Cardiac muscle cell (in vitro differentiated cells and primary cell): Measurements from ENCODE around the gene NAV1. TPM values are rescaled to one million over a fixed set of nuclear protein-coding genes. Genes with fewer than 3 reads are reported as not detected.

ENCODE experiments used
- DNase-seq, 2 donors: peaks; one replicate each; pipeline versions ENCODE4 v3.0.0 to v3.0.0-alpha.2; 2010 to 2017; ENCODE audit warnings: low read depth in 1 of 2, low spot score in 1 of 2
- H3K27ac ChIP-seq: fragments of 200-600 bp; sonication (generic); 2 replicates; pipeline ENCODE4 v1.5.1; 2016
- H3K27me3 ChIP-seq: fragments of 200-600 bp; sonication (generic); 2 replicates; pipeline ENCODE4 v1.6.0; 2016; ENCODE audit warnings: control low read depth
- H3K36me3 ChIP-seq: fragments of 200-600 bp; sonication (generic); 2 replicates; pipeline ENCODE4 v1.5.1; 2016; ENCODE audit warnings: control low read depth
- H3K4me1 ChIP-seq: fragments of 200-600 bp; sonication (generic); 2 replicates; pipeline ENCODE4 v1.8.1; 2017; ENCODE audit warnings: low read depth, mild to moderate bottlenecking, mixed run types
- H3K4me3 ChIP-seq: fragments of 200-600 bp; sonication (generic); 2 replicates; pipeline ENCODE4 v1.5.1; 2016; ENCODE audit warnings: mild to moderate bottlenecking
- H3K9me3 ChIP-seq: fragments of 200-600 bp; sonication (generic); 2 replicates; pipeline ENCODE4 v1.5.1; 2017; ENCODE audit warnings: low read depth, mild to moderate bottlenecking, control low read depth
- CTCF ChIP-seq: IDR thresholded peaks from 2 replicates; pipeline ENCODE4 v1.5.1; 2012; ENCODE audit warnings: low read depth, mild to moderate bottlenecking, low read length
- polyA plus RNA-seq: library from polyadenylated mRNA; unstranded; fragments of >200 nt; fragmentation: Nextera tagmentation; extraction: Ambion mirVana; gene quantifications from 2 replicates; pipeline ENCODE4 v1.2.1, GENCODE V29; 2016
- total RNA-seq: library from RNA; depleted of rRNA; stranded (reverse); fragments of >200 nt; gene quantifications from 2 replicates; pipeline ENCODE4 v1.2.3, GENCODE V29; 2016

Gene NAV1
- total and polyA plus RNA-seq, 2 experiments from 2014 or later = 99.0 to 151 TPM

DNA sequence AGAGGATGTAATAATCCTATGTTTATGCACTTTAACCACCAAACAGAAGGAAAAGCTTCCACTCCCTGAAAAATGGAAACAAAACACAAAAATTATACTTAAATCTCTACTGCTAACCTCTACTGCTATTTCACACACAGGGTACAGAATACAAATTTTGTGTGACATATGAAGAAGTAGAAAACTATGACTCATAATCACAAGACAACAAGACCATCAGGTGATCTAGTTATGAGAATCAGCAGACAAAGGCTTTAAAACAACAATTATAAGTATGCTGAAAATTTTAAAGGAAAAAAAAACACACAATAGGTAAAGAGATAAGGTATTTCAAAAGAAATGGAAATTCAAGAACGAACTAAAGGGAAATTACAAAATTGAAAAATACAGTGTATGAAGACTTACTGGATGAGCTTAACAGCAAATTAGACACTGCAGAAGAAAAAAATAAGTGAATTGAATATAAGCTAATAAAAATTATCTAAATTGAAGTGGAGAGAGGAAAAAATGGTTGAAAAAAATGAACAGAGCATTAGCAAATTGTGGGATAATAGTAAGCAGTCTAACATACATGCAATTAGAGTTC is 13.6 kb upstream of the NAV1 start:
- TF ChIP-seq CTCF = no peak
- H3K4me1 ChIP-seq = peaks cover 9% of the 10 kb centered on the region

GRCh38 chr1:201527879-201528278 is 11.0 kb upstream of the NAV1 start:
- no peaks in the 10 kb centered on the region for H3K36me3 ChIP-seq
- no peak for DNase-seq
- H3K27me3 ChIP-seq = no peaks in the 10 kb centered on the region
- H3K4me1 ChIP-seq = peaks cover 7% of the 10 kb centered on the region
- H3K9me3 ChIP-seq = no peaks in the 10 kb centered on the region
- no peak for TF ChIP-seq CTCF
- no peak overlapping the region for H3K4me3 ChIP-seq
- H3K27ac ChIP-seq = no peak overlapping the region

More for the DNA sequence above, 13.6 kb upstream of the NAV1 start:
- no peaks in the 10 kb centered on the region for H3K27me3 ChIP-seq
- H3K36me3 ChIP-seq = no peaks in the 10 kb centered on the region
- H3K4me3 ChIP-seq = no peak overlapping the region
- H3K27ac ChIP-seq = no peak overlapping the region
- DNase-seq = no peak
- H3K9me3 ChIP-seq = no peaks in the 10 kb centered on the region

DNA sequence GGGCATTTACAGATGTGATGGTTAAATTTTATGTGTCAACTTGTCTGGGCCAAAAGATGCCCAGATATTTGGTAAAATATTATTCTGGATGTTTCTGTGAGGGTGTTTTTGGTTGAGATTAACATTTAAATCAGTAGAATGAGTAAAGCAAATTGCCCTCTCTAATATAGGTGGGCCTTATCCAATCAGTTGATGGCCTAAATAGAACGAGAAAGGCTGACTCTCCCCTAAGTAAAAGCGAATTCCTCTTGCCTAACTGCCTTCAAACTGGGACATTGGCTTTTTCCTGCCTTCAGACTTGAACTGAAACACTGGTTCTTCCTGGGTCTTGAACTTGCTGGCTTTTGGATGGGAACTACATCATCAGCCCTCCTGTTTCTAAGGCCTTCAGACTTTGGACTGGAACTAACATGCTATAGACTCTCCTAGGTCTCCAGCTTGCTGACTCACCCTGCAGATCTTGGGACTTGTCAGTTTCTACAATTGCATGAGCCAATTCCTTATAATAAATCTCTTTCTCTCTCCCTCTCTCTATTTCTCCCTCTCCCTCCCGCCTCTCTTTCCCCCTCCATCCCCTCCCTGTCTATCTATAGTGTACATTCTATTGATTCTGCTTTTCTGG is 10.2 kb upstream of the NAV1 start:
- TF ChIP-seq CTCF = no peak
- DNase-seq = no peak

GRCh38 chr1:201530741-201531531 is 8.0 kb upstream of the NAV1 start:
- TF ChIP-seq CTCF = peak; percentile 87
- Histone ChIP-seq H3K27ac (no peak overlapping the region), H3K9me3 (no peaks in the 10 kb centered on the region)

More for the DNA sequence above, 10.2 kb upstream of the NAV1 start:
- H3K36me3 ChIP-seq = no peaks in the 10 kb centered on the region
- no peaks in the 10 kb centered on the region for H3K9me3 ChIP-seq
- H3K4me3 ChIP-seq = no peak overlapping the region
- H3K27ac ChIP-seq = no peak overlapping the region
- H3K4me1 ChIP-seq = peaks cover 7% of the 10 kb centered on the region
- H3K27me3 ChIP-seq = no peaks in the 10 kb centered on the region

DNA sequence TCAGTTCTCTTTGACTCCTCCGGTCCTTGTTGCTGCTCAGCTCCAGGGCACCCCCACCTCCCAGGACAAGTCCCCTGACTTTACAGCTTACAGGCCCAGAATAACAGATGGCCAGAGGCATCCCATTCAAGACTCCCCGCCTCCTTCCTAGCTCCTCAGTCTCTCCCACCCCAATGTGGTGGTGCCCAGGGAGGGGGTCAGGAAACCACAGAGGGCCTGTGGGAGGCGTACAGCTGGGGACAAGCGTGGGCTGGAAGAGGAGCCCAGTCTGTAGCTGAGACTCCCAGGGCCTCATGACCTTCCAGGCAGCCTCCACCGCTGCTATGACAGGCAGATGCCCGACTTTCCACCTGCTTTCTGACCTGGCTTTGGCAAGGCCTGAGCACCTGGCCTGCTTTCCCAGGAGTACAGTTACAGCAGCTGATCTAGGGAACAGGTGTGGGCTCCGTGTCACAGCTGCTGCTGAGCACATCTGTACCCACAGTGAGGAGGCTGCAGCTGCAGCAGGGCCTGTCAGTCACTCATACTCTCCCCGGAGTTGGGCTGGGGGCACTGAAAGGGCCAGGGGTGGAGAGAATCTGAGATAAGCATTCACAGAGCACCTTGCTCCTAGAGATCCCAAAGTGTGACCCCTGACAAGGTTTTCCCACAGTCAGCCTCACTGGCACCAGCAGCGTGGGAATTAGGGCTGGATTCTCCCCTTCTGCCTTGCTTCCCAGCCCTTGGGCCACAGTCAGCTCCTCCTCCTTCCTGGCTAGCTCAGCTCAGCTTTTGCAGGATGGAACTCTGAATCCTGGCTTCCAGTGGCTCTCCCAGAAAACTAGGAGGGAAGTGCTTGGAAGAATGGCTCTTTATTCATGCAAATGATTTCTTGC is 7.1 kb upstream of the NAV1 start:
- Histone ChIP-seq H3K4me1 (peaks cover 7% of the 10 kb centered on the region), H3K27ac (no peak overlapping the region), H3K27me3 (no peaks in the 10 kb centered on the region), H3K36me3 (no peaks in the 10 kb centered on the region), H3K9me3 (no peaks in the 10 kb centered on the region), H3K4me3 (no peak overlapping the region)
- TF ChIP-seq CTCF = no peak
- DNase-seq = no peak

More at GRCh38 chr1:201530741-201531531, 8.0 kb upstream of the NAV1 start:
- Histone ChIP-seq H3K4me1 (peaks cover 7% of the 10 kb centered on the region), H3K27me3 (no peaks in the 10 kb centered on the region), H3K36me3 (no peaks in the 10 kb centered on the region), H3K4me3 (no peak overlapping the region)
- peak; percentile 81 to 91 for DNase-seq
